NCI-H82 treated with DMSO at 0.1 percent for 48 hours (cell line): ENCODE results near the gene ARMC8.

ENCODE experiments used
- DNase-seq: peaks from one replicate; lab custom pipeline; 2025; ENCODE audit not compliant: unreplicated experiment; lab: John Stamatoyannopoulos, UW

The ARMC8 gene

DNA sequence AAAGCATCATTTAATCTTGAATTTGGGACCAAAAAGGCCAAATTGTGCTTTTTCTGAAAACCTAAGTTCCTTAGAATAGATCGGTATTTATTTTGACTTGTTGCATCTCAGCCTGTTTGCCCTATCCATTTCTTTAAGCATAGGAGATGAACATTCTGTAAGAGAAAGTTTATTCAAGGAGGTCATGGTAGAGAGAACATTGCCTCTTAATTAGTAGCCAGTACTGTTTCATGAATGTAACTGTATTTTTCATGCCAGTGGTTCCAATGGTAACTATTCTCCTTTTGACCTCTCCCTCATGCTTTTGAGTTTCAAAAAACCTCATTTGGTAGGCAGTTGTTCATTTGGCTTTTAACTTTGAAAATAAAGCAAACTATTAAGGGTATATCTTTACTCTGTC, 55.4 kb downstream of the ARMC8 start:
- DNase-seq = no peak

DNA sequence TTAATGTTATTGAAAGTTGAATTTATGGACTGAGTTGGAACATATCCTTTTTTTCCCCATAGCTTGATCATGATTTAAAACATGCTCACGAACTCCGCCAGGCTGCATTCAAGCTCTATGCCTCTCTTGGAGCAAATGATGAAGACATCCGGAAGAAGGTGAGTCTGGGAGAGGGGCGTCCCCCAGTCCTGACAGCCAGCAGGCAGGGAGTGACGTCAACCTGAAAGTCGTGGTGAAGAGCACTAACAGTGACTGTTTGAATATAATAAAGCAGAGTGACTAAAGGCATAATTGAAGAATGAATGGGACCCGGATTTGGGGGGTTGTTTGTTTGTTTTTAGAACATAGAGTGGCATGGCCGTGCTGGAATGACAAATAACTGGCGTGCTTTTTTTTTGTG, 57.9 kb downstream of the ARMC8 start:
- no peak for DNase-seq

DNA sequence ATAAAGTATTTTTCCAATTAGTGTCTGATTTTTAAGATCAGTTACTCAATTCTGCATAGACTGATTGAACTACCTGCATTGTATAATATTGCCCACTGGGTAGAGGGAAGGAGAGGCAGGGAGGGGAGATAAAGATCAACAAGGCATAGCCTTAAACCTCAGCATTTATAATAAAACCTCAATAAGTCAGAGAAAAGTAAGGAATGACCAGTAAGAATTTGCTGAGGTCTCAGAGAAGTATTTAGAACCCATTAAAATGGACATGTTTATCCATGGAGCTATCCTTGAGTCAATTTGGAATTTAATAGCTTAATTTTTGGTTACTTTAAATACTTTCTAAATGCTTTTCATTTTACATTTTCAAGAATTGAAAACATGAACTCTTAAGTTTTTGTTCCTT, 62.5 kb downstream of the ARMC8 start:
- no peak for DNase-seq

GRCh38 chr3:138253609-138254008, 66.5 kb downstream of the ARMC8 start:
- DNase-seq = no peak

DNA sequence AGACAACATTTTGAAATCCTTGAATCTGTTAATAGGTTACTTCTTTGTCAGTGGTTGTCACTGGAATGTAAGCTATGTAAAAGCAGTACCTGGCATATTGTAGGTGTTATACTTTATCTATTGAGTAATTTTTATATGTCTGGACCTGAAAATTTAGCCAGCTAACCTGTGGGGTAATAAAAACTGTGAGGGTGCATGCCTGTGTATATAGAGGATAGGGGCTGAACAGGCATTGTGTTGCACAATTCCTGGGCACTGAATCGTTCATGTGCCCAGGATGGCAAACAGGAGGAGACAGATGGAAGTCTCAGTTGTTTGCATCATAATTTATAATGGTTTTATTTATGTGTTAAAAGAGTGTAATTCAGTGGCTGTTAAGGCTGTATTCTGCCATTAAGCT, 67.1 kb downstream of the ARMC8 start:
- no peak for DNase-seq

DNA sequence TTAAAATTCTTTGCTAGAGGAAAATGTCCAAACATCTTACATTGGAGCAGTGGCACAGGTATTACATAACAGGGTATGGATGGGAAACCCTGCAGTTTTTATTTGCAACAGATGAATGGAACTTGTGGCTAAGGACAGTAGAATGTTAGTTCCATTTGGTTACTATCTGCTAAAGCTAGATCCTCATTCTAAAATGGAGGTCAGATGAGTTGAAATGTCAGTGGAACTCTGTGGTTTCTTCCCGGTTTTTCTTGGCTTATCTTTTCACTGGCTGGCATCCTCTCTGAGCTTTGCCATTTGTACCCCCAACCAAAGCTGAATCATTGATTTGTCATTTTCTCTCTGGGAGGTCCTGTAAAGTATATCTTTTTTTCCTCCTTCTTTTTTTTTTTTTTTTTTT, 68.9 kb downstream of the ARMC8 start:
- no peak for DNase-seq

DNA sequence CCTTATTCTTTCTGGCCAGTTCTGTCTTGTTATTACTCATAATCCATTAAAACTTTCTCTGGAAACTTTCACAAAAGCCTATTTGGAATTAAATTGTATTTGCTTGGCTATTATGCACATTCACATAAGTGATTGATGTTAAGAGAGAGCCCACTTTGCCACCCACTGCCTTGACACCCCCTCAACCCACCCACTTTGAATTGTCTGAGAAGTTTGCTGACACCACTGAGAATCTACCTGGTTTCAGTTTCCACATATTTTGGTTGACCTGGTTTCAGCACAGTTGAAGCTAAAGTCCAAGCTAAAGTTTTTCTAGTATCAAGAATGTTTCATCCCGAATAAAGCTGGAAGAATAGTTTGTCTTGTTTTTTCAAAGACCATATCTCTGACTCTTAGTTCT, 70.9 kb downstream of the ARMC8 start:
- DNase-seq = no peak

GRCh38 chr3:138259126-138259525, 72.0 kb downstream of the ARMC8 start:
- no peak for DNase-seq

DNA sequence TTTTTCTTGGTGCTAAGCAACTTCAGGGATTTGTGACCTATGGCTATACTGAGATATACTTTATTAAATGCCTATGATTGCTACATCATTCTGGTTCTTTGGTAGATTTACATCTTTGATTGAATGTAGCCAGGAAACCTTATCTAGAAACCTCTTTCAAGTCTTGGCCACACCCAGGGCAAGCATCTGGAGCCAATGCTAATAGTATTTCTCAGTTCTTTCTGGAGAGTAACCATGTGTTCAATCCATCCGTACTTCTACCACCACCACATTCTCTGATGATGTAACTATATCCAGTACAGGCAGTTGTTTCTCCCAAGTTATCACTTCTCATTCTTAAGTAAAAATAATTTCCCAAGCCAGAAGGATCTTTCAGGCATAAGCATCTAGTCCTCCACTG, 73.5 kb downstream of the ARMC8 start:
- DNase-seq = no peak

DNA sequence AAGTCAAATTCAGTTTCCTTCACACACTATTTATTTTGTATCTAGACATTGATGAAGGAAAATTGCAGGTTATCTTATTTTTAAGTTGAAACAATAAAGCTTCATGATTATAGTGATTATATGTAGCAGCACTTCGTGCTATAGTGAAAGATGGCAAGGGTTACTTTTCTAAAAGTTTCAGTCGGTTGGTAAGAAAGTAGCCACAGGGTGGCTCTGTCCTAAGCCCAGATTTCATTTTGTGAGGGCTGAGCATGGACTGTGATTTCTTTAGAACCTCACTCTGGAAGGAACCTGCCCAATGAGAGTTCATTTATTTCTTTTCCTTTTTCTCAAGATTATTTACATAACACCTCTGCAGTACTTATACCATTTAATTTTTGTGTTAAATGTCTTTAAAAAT, 76.0 kb downstream of the ARMC8 start:
- DNase-seq = no peak

DNA sequence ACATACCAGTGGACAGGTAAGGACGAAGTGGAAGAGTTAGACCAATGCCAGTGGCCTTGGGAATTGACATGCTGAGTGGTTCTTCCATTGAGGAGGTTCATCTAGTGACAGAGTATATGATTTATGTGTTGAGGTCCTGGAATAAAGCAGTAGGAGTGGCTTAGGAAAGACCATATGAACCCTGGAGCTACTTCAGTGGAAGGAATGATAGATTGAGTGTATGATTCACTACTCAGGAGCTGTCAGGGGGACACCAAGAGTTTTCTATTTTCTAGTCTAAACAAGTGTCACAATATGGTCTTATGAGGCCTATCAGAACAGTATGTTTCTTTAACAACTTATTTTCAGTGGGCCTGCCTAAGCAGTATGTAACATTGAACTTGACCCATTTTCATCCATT, 78.6 kb downstream of the ARMC8 start:
- no peak for DNase-seq

DNA sequence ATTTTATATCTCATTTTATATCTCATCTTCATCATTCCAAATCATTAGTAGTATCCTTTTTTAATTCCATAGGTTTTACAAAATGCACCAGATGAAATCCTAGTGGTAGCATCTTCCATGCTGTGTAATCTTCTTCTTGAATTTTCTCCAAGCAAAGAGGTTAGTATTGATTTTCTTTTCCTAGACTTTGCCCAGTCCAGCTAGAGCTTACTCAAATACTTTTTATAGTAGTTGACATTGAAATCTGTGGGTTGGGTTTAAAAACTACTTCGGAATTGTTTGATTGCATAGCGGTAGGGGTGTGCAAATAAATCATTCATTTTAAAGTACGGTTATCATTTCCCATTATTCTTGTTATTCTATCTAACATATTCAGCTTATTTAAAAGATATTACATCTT, 80.0 kb downstream of the ARMC8 start:
- no peak for DNase-seq

GRCh38 chr3:138270245-138270644, 83.1 kb downstream of the ARMC8 start:
- no peak for DNase-seq

DNA sequence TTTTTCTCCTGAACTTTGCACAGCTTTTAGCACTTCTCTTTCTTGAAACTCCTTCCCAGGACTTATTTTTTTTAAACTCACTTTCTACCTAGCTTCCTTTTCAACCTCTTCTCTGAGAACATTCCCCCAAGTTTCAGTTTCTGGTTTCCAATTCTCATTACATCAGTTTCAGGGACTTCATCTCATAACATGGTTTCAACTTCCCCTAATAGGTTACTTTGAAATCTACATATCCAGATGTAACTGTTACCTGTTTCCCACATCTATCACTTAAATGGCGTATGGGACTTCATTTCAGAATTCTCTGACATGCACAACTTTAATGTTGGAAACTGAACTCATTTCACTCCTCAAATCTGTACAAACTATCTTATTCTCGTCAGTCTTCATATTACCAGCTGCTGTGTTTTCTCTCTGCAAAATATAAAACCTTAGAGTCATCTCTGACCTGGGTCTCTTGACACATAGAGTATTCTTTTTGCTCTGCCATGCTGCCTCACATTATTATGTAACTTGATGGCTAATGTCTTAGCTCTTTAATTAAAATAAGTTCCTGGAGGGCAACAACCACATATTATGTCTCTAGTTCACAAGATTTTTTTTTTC, 84.2 kb downstream of the ARMC8 start:
- no peak for DNase-seq

DNA sequence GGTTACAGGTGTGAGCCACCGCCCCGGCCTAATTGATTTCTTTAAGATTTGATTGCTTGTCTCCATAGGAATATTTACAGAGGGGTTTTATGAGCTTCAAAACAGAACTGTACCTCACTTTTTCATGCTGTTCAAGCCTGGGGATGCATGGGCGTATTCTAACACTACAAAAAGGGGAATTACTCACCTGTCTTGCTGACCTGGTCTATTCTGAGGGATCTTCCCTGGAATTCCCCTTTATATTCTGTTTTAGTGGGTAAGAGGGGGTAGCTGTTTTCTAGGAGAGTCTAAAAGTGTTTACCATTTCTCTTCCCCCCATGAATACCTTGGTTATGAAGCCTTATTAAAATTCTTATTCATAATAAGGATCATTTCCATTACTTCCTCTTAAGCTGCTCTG, 94.5 kb downstream of the ARMC8 start:
- no peak for DNase-seq

- no peak for DNase-seq
Measured at GRCh38 chr3:138282836-138283235, 95.7 kb downstream of the ARMC8 start.

- no peak for DNase-seq
Measured at GRCh38 chr3:138284079-138284478, 97.0 kb downstream of the ARMC8 start.

GRCh38 chr3:138284957-138285477, 97.9 kb downstream of the ARMC8 start:
- no peak for DNase-seq

DNA sequence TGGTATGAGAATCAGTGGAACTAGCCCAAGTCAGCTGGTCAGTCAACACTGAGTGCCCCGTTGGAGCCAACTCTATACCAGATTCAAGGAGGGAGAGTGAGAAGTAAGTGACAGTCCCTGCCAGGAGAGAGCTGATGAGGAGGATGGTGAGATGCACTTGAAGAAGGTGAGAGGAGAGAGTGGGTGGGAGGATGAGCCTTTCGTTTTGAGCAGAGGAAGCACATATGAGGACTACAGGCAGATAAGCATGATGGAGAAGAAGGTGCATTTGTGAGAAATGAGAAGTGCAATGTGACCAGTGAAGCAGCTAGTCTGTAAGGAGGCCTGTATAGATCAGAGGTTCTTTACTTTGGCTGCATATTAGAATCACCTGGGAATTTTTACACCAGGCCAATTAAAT, 102.2 kb downstream of the ARMC8 start:
- DNase-seq = no peak

DNA sequence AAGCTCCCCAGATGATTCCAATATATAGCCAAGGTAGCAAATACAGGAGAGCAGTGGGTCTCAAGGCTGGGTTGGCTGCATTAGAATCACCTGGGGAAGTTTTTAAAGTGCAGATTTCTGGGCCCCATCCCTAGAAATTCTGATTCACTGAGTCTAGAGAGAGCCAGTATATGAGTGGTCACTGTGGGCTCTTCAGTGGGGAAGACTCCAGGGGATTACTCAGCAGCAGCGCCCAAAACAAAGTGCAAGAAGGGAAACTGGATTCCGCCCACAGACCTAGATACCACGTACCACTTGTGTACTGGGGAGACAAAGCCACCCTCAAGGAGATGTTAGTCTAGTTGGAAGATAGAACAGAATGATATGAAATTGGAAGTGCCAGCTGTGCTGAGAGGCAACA, 102.6 kb downstream of the ARMC8 start:
- DNase-seq = no peak

- DNase-seq = no peak
Measured at GRCh38 chr3:138296639-138297038, 109.5 kb downstream of the ARMC8 start.

GRCh38 chr3:138297059-138297607, 110.0 kb downstream of the ARMC8 start:
- DNase-seq = no peak

GRCh38 chr3:138297876-138298275, 110.8 kb downstream of the ARMC8 start:
- no peak for DNase-seq
